ENCODE data around the gene SRR.
A peak's percentile ranks its signal among the peaks of the same experiment; 100 is the strongest.

The SRR gene

GRCh38 chr17:2335726-2336214, 32.0 kb downstream of the SRR start:
- H3K4me3 ChIP-seq (ENCODE audit: low read length), result peak overlapping the region; percentile 99
- TF ChIP-seq, protein P1, sequence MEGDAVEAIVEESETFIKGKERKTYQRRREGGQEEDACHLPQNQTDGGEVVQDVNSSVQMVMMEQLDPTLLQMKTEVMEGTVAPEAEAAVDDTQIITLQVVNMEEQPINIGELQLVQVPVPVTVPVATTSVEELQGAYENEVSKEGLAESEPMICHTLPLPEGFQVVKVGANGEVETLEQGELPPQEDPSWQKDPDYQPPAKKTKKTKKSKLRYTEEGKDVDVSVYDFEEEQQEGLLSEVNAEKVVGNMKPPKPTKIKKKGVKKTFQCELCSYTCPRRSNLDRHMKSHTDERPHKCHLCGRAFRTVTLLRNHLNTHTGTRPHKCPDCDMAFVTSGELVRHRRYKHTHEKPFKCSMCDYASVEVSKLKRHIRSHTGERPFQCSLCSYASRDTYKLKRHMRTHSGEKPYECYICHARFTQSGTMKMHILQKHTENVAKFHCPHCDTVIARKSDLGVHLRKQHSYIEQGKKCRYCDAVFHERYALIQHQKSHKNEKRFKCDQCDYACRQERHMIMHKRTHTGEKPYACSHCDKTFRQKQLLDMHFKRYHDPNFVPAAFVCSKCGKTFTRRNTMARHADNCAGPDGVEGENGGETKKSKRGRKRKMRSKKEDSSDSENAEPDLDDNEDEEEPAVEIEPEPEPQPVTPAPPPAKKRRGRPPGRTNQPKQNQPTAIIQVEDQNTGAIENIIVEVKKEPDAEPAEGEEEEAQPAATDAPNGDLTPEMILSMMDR (IDR thresholded peaks at IDR 0.05; ENCODE audit: insufficient read depth, low read depth, low read length, missing control alignments), result no peak
- no peak for DNase-seq (ENCODE audit: low read depth)

DNA sequence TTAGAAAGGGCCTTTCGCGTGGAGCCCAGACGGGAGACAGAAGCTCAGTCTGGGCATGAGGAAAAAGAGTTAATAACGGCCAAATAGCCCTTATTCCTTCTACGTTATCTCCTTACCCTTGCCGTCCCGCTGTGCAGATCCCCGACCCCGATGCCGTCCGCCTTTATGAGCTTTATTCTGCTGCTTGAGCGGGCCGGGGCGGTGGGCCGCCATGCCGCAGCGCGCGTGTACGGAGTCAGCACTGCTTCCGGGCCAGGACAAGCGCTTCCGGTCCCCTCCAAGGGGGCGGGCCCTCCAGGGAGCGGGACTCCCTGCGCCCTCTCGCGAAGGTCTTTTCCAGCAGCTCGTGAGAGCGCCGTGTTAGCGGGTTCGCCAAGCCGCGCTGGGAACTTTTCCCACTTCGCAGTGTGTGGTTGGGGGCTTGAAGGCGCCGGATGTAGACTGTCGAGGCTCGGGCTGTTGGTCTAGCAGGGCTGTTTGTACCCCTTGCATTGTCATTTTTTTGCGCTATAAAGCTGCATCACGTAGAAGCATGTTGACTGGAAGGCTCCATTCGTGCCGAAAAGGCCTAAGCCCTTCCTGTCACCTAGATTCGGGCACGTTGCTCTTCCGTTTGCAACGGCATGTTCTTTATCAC, 32.6 kb downstream of the SRR start, which contains the start of gene TSR1:
TSS of gene TSR1 (minus strand) at position 243 of the 637 bp plus-strand sequence. CDS start at position 213, 30 bp downstream.
- H3K4me3 ChIP-seq (ENCODE audit: low read length), result peak within 1 kb of the TSS; percentile 99
- peak; percentile 93 for DNase-seq (ENCODE audit: low read depth)
- TF ChIP-seq, protein P1 (IDR thresholded peaks at IDR 0.05; ENCODE audit: insufficient read depth, low read depth, low read length, missing control alignments), result peak; percentile 23

DNA sequence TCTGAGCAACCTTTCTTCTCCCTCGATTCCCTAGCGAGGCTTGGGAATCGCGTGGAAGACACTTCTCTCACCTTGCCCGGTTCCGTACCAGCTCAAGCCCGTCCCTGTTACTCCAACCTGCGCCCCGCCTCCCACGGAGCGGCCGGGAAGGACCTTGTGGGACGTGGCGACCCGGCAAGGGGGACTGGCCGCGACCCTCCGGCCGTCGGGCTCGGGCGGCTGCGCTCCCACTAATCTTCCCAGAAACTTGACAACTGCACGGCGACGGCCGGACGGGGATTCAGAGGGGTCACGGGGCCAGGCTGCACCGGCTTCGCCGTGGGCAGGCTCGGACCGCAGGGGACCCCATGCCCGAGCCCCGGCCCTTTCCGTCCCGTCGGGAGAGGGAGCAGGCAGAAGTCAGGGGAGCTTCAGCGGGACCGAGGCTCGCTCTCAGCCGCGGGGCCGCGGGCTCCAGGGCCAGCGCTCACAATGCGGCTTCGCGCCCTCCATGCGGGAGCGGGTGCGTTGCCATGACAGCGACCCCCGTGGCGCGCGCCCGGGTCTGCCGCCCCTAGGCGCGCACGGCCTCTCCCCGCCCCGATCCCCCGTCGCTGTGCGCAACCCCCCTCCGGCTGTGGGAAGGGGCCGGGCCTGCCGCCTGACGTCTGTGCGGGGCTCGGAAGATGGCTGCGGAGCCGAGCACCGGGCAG, 33.2 kb downstream of the SRR start, which contains the start of gene SGSM2:
TSS of gene SGSM2 (plus strand) at position 650 of the 692 bp plus-strand sequence. CDS start 188 bp downstream, outside the sequence.
- TF ChIP-seq, protein P1 (IDR thresholded peaks at IDR 0.05; ENCODE audit: insufficient read depth, low read depth, low read length, missing control alignments), result no peak
- peak within 1 kb of the TSS; percentile 99 for H3K4me3 ChIP-seq (ENCODE audit: low read length)
- peak; percentile 41 for DNase-seq (ENCODE audit: low read depth)

GRCh38 chr17:2337544-2338314, 34.0 kb downstream of the SRR start:
- DNase-seq (ENCODE audit: low read depth), result peak; percentile 65
- H3K4me3 ChIP-seq (ENCODE audit: low read length), result peak overlapping the region; percentile 99
- TF ChIP-seq, protein P1 (IDR thresholded peaks at IDR 0.05; ENCODE audit: insufficient read depth, low read depth, low read length, missing control alignments), result no peak

DNA sequence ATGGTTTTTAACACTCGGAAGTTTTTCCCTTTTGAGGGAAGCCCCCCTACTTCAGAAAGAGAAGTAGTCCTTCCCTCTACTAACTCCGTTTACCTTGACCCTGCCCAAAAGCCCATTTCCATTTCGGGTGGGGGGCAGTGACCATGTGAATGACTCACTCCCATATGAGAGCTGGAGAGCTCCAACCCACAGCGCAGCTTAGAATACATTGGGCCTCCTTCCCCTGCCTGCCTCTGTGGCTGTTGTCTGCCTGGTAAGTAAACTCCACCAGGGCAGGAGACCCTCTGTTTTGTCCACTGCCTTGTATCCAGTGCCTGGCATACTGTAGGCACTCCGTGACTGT, 34.5 kb downstream of the SRR start:
- peak overlapping the region; percentile 99 for H3K4me3 ChIP-seq (ENCODE audit: low read length)
- no peak for DNase-seq (ENCODE audit: low read depth)
- TF ChIP-seq, protein P1 (IDR thresholded peaks at IDR 0.05; ENCODE audit: insufficient read depth, low read depth, low read length, missing control alignments), result no peak

DNA sequence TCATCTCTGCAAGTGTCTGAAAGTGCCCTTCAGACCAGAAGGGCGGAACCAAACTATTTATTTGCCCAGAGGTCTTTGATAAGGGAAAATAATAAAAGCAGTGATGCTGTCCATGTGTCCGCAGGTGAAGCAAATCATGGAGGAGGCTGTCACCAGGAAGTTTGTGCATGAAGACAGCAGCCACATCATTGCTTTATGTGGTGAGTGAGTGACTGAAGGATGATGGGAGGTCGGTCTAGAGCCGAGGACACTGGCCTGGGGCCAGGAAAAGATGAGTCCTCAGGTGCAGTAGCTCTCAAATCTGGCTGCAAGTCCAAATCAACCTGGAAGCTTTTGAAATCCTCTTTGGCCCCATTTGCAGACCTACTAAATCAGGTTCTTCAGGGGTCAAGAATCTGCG, 39.7 kb downstream of the SRR start:
- DNase-seq (ENCODE audit: low read depth), result peak; percentile 41
- TF ChIP-seq, protein P1 (IDR thresholded peaks at IDR 0.05; ENCODE audit: insufficient read depth, low read depth, low read length, missing control alignments), result no peak
- H3K4me3 ChIP-seq (ENCODE audit: low read length), result no peak overlapping the region
